GM19043 (cell line): ENCODE measurements around the gene ZBTB42.
"Not testable (repeated sequence)": the region's sequence is repeated elsewhere in the genome, so short reads cannot be mapped to it uniquely, and the experiment has no call there.

Experiments used
- ATAC-seq: cut with Tn5 transposase; IDR thresholded peaks from one replicate; pipeline ENCODE4 v1.9.1; 2021; ENCODE audit warnings: low read depth; ENCODE audit not compliant: unreplicated experiment

ZBTB42 gene

DNA sequence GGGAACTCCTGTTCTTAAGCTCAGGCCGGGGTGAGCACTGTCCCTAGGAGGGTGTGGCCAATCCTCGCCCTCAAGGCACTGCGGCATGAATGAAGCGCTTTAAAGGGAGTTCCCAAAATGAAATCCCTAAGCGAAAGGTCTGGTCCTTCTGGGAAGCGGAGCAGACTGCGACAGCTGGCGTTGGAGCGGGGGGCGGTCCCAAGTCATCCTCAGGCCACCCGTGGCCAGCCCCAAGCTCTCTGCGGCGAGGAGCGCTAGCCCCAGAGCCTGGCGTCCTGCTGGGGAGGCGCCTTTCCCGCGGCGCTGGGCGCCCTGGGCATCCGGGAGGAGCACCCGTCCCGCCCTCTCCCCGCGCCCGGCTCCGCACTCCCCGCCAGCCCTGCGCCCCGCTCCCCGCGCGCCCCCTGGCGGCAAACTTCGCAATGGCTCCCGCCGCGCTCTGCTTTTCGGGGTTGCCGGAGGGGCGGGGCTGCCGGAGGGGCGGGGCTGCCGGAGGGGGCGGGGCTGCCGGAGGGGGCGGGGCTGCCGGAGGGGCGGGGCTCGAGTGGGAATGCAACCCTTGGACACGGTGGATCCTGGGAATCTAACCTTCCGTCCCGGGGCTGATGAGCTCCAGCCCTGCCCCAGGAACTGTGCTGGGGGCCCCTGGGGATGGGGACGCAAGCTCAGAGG is 25.4 kb downstream of the ZBTB42 start:
- ATAC-seq = peak; percentile 62

DNA sequence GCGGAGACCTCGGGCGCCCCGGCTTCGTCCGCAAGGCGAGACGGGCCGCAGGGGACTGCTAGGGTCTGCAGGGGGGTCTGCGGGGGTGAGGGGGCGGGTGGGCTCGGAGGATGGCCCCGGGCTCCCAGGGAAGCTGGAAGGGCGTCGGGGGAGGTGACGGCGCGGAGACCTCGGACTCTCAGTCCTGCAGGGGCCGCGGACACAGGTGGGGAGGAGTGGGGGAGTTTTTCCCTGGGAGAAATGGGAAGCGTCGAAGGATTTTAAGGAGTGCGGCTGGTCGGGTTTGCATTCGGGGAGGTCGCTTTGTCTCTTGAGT is 25.9 kb downstream of the ZBTB42 start:
- ATAC-seq = no peak

DNA sequence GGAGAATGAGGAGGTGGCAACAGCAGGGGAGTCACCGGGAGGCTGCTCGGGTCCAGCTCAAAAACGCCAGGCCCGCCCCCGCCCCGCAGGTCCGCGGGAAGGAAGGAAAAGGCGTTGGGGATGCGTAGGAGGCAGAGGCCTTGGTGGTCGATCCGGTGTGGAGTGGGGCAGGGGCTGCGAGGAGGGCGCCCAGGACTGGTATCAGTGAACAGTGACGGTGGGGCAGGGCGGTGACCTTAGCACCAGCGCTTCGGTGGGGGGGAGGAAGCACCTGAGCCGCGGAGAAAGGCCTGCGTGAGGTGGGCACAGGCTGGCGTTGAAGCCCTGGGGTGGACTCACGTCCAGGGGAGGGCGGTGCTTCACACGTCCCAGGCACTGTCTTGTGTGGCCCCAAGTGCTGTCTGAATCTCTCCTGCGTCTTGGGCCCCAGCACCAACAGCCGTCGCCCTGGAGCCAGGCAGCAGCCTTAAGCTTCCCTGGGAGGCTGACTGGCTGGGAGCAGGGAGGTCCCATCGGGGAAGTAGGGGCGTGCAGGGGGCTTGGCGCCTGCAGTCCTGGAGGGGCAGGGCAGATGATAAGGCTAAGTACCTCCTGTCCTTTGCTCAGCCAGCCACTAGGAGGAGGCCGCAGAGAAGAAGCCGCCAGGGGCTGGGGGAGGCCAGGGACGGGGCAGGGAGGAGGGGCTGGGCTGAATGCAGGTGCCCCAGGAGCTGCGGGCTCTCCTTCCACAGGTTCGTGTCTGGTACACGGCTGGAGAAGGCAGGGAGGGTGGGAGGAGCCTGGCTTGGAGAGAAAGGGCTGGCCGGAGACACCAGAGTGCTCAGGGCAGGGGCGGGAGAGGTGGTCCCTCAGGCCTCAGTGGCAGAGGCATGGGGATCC is 26.5 kb downstream of the ZBTB42 start:
- peak; percentile 49 for ATAC-seq

DNA sequence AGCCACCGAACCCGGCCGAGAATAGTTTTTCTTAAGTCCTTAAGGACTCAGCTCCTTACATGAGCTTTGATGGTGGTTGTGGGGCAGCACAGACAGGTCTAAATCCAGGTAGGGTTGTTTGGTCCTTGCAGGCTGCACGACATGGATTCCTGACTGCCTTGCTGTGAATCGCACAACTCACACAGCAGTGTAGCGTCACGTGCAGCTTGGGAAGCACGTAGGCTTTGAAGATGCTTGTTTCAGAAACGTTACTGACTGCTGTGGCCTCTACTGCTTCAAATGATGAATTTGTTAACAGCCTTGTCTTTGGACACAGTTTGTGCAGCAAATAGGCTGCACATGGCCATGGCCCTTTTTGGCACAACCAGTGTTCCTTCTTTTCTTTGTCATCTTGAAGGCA is 29.9 kb downstream of the ZBTB42 start:
- no peak for ATAC-seq

DNA sequence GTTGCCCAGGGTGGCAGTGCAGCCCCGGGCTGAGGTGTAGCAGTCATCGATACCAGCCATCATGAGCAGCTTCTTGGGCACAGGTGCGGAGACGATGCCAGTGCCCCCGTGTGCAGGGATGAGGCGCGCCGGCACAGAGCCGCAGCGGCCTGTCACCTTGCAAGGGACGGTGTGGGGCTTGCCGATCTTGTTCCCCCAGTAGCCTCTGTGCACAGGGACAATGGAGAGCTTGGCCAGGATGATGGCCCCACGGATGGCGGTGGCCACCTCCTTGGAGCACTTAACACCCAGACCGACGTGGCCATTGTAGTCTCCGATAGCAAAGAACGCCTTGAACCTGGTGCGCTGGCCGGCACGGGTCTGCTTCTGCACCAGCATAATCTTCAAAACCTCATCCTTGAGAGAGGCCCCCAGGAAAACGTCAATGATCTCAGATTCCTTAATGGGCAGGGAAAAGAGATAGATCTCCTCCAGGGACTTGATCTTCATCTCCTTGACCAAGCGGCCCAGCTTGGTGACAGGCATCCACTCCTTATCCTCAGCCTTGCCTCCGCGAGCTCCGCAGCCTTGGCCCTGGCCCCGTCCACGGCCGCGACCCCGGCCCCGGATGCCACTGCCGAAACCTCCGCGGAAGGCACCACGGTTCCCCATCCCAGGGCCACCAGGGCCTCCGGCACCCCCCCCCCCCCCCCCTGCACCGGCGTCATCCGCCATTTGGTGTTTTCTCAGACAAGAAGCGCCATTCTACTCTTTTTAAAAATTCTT is 35.5 kb downstream of the ZBTB42 start:
- ATAC-seq = not testable (repeated sequence)

DNA sequence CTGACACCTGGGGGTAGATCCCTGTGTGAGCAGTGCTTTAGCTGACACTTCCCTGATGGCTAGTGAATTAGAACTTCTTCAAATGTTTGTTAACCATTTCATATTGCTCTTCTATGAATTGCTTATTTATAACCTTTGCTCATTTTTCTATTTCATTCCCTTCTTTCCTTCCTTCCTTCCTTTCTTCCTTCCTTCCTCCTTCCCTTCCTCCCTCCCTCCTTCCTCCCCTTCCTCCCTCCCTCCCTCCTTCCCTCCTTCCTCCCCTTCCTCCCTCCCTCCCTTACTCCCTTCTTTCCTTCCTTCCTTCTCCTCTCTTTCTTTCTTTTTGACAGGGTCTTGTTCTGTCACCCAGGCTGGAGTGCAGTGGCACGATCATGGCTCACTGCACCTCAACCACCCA is 40.8 kb downstream of the ZBTB42 start:
- ATAC-seq = no peak

DNA sequence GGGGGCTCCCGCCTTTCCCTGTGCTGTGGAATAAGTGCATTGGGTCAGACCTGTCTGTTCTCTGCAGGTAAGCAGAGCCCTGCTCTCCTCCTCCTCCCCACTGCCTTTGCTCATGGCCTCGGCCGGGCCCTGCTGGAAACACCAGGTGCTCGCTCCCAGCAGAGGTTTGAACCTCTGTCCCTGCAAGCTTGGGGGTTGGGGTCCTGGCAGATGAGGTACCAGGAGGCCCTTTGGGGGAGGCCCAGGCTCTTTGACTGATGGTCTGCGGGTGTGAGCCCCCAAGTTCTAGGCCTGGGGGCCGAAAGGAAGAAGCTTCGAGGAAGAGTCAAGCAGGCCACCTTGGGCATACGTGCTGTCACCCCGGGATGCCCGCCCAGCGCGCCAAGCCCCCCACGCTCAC is 42.1 kb downstream of the ZBTB42 start:
- no peak for ATAC-seq

DNA sequence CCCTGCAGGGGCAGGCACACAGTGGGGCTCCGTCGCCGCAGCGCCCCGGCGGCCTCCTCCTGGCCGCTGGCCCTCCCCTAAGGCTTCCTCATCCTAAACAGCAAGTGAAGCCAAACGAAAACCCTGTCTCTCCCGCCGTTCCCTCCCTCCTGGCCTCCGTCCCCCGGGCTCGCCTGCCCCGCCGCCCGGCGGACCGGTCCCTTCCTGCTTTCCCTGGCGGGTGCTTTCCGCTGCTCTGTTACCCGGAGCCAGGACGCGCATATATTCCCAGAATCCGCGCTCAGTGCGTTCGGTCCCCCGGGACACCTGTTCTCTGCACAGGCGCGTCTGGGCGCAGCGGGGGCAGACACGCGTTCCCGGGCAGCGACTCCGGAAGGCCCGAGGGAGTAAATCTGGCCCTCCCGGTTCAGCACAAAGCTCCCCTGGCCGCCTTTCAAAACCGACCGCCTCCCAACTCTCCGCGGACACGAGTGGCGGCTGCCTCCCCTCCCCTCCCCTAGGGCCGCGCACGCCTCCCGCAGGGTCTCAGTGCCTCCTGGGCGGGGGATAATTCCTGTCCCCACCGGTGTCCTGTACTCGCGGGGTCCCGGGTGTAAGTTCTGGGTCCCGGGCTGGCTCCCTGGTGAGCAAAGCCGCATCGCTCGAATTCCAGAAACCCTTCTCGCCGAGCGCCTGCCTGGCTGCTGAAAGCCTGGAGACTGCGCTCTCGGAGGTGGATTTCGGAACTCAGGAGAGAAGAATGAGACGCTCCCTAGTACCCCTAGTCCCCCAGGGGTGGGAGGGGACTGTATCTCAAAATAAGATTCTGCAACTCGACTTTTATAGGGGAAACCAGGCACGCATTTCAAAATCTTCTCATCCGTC is 42.8 kb downstream of the ZBTB42 start:
- no peak for ATAC-seq

DNA sequence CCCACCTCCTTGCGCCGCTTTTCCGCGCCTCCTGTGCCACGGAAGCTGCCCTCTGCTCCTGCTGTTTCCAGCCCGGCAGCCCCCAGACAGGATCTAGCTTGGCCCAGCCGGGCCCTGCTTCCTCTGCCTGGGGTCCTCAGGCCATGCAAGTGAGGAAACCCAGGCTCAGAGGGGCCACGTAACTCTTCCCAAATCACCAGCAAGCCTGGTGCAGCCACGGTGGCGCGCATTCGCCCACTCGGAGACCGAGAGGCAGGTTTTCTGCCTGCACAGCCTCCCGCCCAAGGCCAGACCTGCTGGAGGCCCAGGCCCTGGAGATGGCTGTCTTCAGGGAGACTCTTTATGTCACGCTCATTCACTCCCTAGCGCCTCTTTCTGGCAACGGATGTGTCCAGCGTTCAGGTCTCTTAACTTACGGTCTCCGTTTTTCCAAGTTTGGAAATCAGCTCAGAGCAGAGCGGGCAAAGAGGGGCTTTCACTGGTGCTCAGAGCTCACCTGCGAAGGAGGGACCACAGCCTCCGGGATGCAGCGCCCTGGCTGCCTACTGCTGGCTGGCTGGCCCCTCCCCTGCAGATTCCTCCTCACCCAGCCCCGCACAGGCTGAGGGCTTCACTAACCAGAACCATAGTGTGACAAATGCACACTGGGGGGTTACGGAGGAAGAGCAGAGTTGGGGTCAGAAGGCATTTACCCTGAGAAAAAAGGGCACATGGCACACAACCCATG is 43.6 kb downstream of the ZBTB42 start:
- no peak for ATAC-seq

DNA sequence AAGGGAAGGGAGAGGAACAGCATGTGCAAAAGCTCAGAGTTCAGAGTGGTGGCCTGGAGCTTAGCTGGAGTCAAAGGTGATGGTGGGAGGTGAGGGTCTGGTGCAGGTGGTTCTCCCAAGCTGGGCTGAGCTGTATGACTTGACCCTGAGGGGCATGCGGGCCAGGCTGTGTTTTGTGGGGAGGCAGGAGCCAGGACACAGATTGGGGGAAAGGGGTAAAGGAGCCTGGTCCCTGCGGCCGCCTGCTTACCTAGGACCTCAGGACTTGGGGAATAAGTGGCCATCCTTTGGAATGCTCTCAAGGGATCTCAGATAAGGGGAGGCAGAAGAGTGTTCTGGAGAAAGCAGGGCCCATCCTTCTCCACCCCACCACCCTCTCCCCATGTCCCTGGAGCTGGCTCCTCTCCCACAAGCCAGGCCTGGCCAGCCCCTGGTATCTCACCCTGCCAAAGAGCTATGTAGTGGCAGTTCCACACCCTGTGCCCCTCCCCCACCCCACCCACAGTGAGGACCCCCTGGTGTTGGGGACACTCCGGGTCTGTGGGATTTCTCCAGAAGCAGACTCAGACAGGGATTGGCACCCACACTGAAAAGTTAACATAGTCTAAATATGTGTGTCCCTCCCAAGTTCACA is 44.2 kb downstream of the ZBTB42 start:
- no peak for ATAC-seq

DNA sequence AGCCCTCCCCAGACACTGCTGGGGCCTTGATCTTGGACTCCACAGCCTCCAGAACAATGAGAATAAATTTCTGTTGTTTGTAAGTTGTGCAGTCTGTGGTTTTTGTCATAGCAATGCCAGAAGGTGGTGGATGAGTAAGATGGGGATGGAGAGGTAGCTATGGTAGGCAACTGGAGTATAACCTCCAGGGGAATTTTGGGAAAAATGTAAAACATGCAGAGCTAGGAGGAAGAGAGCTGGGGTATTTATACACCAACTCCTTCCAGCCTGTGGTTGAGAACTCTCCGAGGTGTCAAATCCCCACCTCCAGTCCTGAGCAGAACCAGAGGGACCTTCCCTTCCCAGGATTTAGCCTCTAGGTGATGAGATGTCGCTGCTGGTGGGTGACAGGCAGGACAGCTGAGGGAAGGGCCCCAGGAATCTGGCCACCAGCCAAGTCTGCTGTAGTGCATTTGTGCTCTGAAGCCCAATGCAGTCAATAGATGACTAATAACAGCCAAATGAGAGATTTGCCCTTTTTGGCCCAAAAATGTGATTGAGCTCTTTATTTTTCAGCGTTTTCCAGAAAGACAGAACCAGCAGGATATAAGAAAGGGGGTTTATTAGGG is 45.0 kb downstream of the ZBTB42 start:
- ATAC-seq = no peak

DNA sequence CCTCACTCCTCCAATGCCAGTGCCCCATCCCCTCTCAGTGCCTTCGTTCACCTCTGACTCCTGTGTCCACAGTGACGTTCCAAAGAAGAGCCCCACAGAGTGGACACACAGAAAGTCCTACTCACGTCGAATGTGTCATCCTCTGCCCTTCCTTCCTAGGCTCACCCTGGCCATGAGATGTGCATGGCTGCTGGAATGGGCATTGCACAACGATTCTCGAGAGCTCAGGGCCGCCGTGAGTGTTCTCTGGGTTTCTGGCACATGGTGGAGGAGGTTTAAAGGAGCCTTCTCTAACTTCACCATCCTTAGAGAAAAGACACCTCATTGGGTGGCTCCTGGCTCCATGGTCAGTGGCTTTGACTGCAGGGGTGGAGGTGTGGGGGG is 51.4 kb downstream of the ZBTB42 start:
- no peak for ATAC-seq
